ENCODE data around the gene CAMTA1. TPM values are rescaled to one million over a fixed set of nuclear protein-coding genes. Genes with fewer than 3 reads are reported as not detected.
A peak's percentile ranks its signal among the peaks of the same experiment; 100 is the strongest.
"Not testable (repeated sequence)": the region's sequence is repeated elsewhere in the genome, so short reads cannot be mapped to it uniquely, and the experiment has no call there.

Gene CAMTA1
- total RNA-seq, 1 donor = 56.1 TPM

GRCh38 chr1:7329868-7330615 is 544.8 kb downstream of the CAMTA1 start:
- no peak for DNase-seq (ENCODE audit: low read depth)
- TF ChIP-seq, protein P1, sequence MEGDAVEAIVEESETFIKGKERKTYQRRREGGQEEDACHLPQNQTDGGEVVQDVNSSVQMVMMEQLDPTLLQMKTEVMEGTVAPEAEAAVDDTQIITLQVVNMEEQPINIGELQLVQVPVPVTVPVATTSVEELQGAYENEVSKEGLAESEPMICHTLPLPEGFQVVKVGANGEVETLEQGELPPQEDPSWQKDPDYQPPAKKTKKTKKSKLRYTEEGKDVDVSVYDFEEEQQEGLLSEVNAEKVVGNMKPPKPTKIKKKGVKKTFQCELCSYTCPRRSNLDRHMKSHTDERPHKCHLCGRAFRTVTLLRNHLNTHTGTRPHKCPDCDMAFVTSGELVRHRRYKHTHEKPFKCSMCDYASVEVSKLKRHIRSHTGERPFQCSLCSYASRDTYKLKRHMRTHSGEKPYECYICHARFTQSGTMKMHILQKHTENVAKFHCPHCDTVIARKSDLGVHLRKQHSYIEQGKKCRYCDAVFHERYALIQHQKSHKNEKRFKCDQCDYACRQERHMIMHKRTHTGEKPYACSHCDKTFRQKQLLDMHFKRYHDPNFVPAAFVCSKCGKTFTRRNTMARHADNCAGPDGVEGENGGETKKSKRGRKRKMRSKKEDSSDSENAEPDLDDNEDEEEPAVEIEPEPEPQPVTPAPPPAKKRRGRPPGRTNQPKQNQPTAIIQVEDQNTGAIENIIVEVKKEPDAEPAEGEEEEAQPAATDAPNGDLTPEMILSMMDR (IDR thresholded peaks at IDR 0.05; ENCODE audit: insufficient read depth, low read depth, low read length) = no peak
- H3K4me3 ChIP-seq (ENCODE audit: low read depth, low read length) = no peak overlapping the region

- DNase-seq (ENCODE audit: low read depth); H3K4me3 ChIP-seq (ENCODE audit: low read depth, low read length): not testable (repeated sequence)
Measured at GRCh38 chr1:7330726-7331125, 545.5 kb downstream of the CAMTA1 start.

DNA sequence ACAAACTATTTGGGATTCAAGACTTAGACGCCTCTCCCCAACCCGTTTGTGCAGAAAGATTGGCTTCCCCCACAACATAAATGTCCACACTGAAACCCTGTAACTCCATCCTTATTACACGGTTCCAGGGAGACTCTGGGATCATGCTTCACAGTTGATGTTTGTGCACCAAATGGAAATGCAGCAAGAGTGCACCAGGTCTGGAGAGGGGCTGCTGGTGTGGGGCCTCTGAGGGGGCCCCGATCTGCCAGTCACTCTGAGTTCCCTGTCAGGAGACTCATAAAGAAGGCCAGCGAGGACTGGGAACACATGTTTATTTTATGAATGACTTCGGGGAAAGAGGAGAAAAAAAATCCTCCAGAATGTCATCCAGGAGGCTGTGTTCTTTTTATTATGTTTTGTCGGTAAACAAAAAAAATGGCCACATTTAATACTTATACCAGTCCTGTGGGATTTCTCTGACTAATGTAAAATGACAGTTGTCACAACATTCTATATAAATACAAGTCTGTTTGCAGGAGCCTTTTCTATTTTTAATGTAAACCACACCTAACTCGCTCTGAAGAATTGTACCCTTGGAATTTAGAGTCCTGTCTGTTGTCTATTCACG is 546.8 kb downstream of the CAMTA1 start:
- H3K4me3 ChIP-seq (ENCODE audit: low read depth, low read length) = no peak overlapping the region
- DNase-seq (ENCODE audit: low read depth) = peak; percentile 16
- TF ChIP-seq, protein P1 (IDR thresholded peaks at IDR 0.05; ENCODE audit: insufficient read depth, low read depth, low read length) = no peak

- TF ChIP-seq, protein P1 (IDR thresholded peaks at IDR 0.05; ENCODE audit: insufficient read depth, low read depth, low read length) = no peak
- no peak overlapping the region for H3K4me3 ChIP-seq (ENCODE audit: low read depth, low read length)
- DNase-seq (ENCODE audit: low read depth) = no peak
Measured at GRCh38 chr1:7333094-7333493, 547.8 kb downstream of the CAMTA1 start.

DNA sequence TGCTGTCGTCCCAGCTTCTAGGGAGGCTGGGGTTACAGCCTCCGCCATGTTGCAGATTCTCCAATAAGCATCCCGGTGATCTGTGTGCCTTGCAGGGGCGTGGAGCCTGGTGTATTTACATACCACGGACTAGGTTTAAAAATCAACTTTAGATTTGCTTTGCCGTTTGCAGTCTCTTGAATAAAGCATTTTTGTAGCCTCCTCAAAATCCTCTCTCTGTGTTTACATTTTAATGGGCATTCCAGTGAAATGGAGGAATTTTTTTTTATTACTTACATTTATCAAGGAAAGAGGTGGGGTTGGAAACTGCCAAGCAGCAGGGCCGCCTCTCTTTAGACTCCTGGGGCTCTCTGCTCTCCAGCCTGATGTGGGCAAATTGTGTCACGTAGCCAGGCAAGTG is 548.4 kb downstream of the CAMTA1 start:
- TF ChIP-seq, protein P1 (IDR thresholded peaks at IDR 0.05; ENCODE audit: insufficient read depth, low read depth, low read length) = no peak
- no peak overlapping the region for H3K4me3 ChIP-seq (ENCODE audit: low read depth, low read length)
- DNase-seq (ENCODE audit: low read depth) = peak; percentile 77

DNA sequence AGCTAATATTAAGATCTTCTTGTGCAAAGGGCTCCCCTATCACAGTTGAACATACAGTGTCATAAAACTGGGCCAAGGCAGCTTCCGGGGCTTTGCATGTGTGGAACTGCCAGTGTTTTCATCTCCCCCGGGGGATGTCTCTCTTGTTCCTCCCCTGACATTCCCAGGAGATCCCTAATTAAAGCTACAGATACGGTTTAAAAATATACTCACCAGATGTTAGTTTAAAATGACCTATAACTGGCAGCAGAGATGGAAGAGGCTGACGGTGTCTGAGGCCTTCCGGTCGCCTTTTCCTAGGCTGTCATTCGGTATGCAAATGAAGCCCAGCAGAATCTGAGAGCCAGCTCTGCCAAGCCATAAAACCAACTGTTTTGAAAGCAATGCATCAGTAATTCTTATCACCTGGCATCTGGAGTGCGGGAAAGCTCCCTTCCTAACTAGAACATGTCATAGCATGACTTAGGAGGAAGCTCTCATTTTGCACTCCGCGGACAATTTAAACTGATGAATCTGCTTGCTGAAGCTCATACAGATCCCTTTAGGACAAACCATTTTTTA is 549.3 kb downstream of the CAMTA1 start:
- TF ChIP-seq, protein P1 (IDR thresholded peaks at IDR 0.05; ENCODE audit: insufficient read depth, low read depth, low read length) = no peak
- peak; percentile 78 for DNase-seq (ENCODE audit: low read depth)

GRCh38 chr1:7335224-7335879 is 550.1 kb downstream of the CAMTA1 start:
- no peak overlapping the region for H3K4me3 ChIP-seq (ENCODE audit: low read depth, low read length)
- peak; percentile 50 for DNase-seq (ENCODE audit: low read depth)
- TF ChIP-seq, protein P1 (IDR thresholded peaks at IDR 0.05; ENCODE audit: insufficient read depth, low read depth, low read length) = no peak

More for the DNA sequence above, 549.3 kb downstream of the CAMTA1 start:
- H3K4me3 ChIP-seq (ENCODE audit: low read depth, low read length) = no peak overlapping the region

Data from fibroblast of villous mesenchyme (primary cell).